ENCODE measurements around the gene FCMR.

- TF ChIP-seq CTCF (IDR thresholded peaks at IDR 0.05) (no peak), POLR2A (IDR thresholded peaks at IDR 0.05) (no peak)
Observed at GRCh38 chr1:206887701-206888100, 34.0 kb downstream of the FCMR start.
